RWPE1 (cell line): ENCODE measurements around the gene RAB3IL1.

Experiments used
- CTCF ChIA-PET: fragments of 350-600 bp; sonication (Branson Sonifier 250); formaldehyde crosslinking; extraction: SDS; loops from one replicate; lab custom pipeline; 2021; lab: Yijun Ruan, JAX
- POLR2A ChIA-PET: fragments of 400-600 bp; formaldehyde crosslinking; extraction: SDS; loops from one replicate; lab custom pipeline; 2020; ENCODE audit warnings: antibody characterized with exemption; ENCODE audit not compliant: low non-redundant PET; lab: Yijun Ruan, JAX
- DNase-seq: peaks from one replicate; pipeline ENCODE4 v3.0.0; 2012; ENCODE audit warnings: low spot score
- H3K27ac ChIP-seq: fragments of 450-650 bp; 2 replicates; pipeline ENCODE4 v1.5.1; 2017
- TF ChIP-seq, protein P1 (sequence below): fragments of 450-650 bp; conservative IDR thresholded peaks from 2 replicates; pipeline ENCODE4 v1.5.1; 2017; ENCODE audit warnings: low read depth, mild to moderate bottlenecking

RAB3IL1 gene

GRCh38 chr11:61855939-61856680 is 61.3 kb downstream of the RAB3IL1 start:
- no peak for DNase-seq
- ChIA-PET POLR2A (no interaction called here), CTCF (no interaction called here)
- TF ChIP-seq, protein P1, sequence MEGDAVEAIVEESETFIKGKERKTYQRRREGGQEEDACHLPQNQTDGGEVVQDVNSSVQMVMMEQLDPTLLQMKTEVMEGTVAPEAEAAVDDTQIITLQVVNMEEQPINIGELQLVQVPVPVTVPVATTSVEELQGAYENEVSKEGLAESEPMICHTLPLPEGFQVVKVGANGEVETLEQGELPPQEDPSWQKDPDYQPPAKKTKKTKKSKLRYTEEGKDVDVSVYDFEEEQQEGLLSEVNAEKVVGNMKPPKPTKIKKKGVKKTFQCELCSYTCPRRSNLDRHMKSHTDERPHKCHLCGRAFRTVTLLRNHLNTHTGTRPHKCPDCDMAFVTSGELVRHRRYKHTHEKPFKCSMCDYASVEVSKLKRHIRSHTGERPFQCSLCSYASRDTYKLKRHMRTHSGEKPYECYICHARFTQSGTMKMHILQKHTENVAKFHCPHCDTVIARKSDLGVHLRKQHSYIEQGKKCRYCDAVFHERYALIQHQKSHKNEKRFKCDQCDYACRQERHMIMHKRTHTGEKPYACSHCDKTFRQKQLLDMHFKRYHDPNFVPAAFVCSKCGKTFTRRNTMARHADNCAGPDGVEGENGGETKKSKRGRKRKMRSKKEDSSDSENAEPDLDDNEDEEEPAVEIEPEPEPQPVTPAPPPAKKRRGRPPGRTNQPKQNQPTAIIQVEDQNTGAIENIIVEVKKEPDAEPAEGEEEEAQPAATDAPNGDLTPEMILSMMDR = no peak
- peak overlapping the region; percentile 39 for H3K27ac ChIP-seq

DNA sequence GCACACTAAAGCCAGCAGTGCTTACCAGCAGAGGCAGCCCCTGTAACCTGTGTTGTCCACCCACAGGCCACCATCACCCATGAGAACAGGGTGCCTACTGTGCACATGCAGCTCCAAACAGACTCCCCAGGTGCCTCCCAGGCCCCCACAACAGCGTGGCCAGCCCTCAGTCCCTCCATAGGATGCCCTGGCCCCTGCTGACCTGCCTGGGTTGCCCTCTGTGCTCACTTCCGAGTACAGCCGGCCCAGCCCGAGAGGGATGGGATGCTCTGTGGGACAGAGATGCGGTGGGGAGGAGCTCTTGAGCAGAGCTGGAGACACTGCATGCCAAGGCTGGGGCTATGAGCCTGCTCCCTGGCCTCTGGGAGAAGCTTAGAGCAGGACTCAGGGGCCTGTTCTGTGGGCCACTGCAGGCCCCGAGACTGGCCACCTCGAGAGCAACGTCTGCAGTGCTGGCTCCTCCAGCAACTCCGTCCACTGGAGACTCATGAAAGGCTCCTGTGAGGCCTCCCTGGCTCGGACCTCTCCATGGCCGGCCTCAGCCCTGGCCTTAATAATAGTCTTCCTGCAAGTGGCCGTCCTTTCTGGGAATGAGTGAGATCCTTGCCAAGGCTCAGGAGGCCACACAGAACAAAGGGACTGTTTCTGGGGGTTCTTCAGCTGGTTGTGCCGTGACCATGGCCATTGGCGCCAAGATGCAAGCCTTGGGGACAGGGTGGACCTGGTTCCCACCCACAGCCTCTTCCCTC is 62.2 kb downstream of the RAB3IL1 start:
- ChIA-PET POLR2A (no interaction called here), CTCF (interaction anchor here (1.1 kb wide), 1 partner anchor 227 kb away, joined by 5 read pairs; no protein-coding TSS in a partner anchor)
- TF ChIP-seq, protein P1 = no peak
- H3K27ac ChIP-seq = peak overlapping the region; percentile 39
- no peak for DNase-seq

- ChIA-PET POLR2A (no interaction called here), CTCF (interaction anchor here (0.6 to 1.9 kb wide), 3 partner anchors 57 to 248 kb away, joined by 3 to 5 read pairs (median 5); no protein-coding TSS in a partner anchor)
- no peak for DNase-seq
- peak overlapping the region; percentile 39 for H3K27ac ChIP-seq
- TF ChIP-seq, protein P1 = no peak
Observed at GRCh38 chr11:61854206-61854895, 63.0 kb downstream of the RAB3IL1 start.

DNA sequence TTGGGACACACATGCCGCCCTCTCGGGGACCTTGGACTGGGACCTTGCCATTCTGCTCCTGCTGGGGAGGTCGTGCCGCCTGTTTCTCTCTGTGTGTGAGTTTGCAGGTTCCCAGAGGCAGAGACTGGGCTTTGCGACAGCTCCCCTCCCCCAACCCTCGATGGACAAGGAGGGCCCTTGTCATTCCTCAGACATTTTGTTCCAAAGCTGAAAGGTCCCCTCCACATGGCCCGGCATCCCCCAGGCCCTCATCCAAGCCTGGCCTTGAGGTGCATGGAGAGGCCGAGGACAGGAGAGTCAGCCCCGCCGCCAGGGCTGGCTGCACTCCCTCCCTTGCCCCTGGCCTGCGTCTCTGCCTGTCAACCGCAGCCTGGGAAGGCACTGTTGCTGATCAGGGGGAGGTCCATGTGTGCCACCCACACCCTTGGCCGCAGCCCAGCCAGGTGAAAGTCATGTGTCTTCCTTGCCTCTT is 63.6 kb downstream of the RAB3IL1 start:
- DNase-seq = no peak
- POLR2A ChIA-PET = no interaction called here
- CTCF ChIA-PET = interaction anchor here (1.1 to 1.9 kb wide), 2 partner anchors 57 to 229 kb away, joined by 5 read pairs; no protein-coding TSS in a partner anchor
- H3K27ac ChIP-seq = peak overlapping the region; percentile 39; the same call in 1 of the 2 replicates
- TF ChIP-seq, protein P1 = no peak

GRCh38 chr11:61851900-61852295 is 65.5 kb downstream of the RAB3IL1 start:
- ChIA-PET CTCF (interaction anchor here (0.6 to 0.7 kb wide), 2 partner anchors 21 to 319 kb away, joined by 3 to 6 read pairs; no protein-coding TSS in a partner anchor), POLR2A (no interaction called here)
- TF ChIP-seq, protein P1 = no peak
- no peak for DNase-seq
- H3K27ac ChIP-seq = peak overlapping the region; percentile 1
